HepG2 (cell line): ENCODE results near the gene ADSS1. TPM values are rescaled to one million over a fixed set of nuclear protein-coding genes. Genes with fewer than 3 reads are reported as not detected.
A peak's percentile ranks its signal among the peaks of the same experiment; 100 is the strongest.

Experiments
- ATRX ChIP-seq: sonication (generic); formaldehyde crosslinking; IDR thresholded peaks from 2 replicates; pipeline ENCODE4 v1.4.0; 2020; ENCODE audit warnings: missing genetic modification reagents, borderline replicate concordance
- CC2D1A ChIP-seq: sonication (generic); formaldehyde crosslinking; IDR thresholded peaks from 2 replicates; pipeline ENCODE4 v1.8.1; 2023; ENCODE audit warnings: mild to moderate bottlenecking, missing genetic modification reagents
- CREB1 ChIP-seq, 2 experiments: fragments of 450-650 bp in 1 of 2; IDR thresholded peaks; 2 replicates each; pipeline ENCODE4 v1.6.1; 2016 to 2017; ENCODE audit warnings: control low read depth in 1 of 2, mild to moderate bottlenecking in 1 of 2, missing compliant biosample characterization in 1 of 2, missing genetic modification characterization in 1 of 2
- HOXA7 ChIP-seq: sonication (generic); formaldehyde crosslinking; IDR thresholded peaks from 2 replicates; pipeline ENCODE4 v1.8.1; 2022; ENCODE audit warnings: mild to moderate bottlenecking, missing genetic modification reagents, moderate library complexity
- KLF13 ChIP-seq: sonication (generic); formaldehyde crosslinking; IDR thresholded peaks from 2 replicates; pipeline ENCODE4 v1.4.0; 2020; ENCODE audit warnings: mild to moderate bottlenecking, missing genetic modification reagents
- MTF2 ChIP-seq: sonication (generic); formaldehyde crosslinking; IDR thresholded peaks from 2 replicates; pipeline ENCODE4 v1.5.0; 2020; ENCODE audit warnings: missing genetic modification reagents, borderline replicate concordance
- MYC ChIP-seq: sonication (generic); formaldehyde crosslinking; IDR thresholded peaks from 2 replicates; pipeline ENCODE4 v1.9.0; 2021; ENCODE audit warnings: missing genetic modification reagents, borderline replicate concordance
- RFX3 ChIP-seq: IDR thresholded peaks from 2 replicates; pipeline ENCODE4 v1.6.1; 2016; ENCODE audit warnings: missing biosample characterization, missing genetic modification reagents
- SNRNP70 ChIP-seq: fragments of 200-400 bp; formaldehyde crosslinking; IDR thresholded peaks from 2 replicates; pipeline ENCODE4 v1.6.1; 2017; ENCODE audit warnings: mild to moderate bottlenecking, low read depth, low read length, moderate library complexity
- SOX13 ChIP-seq, 3 experiments: fragments of 450-650 bp in 1 of 3; sonication (generic) in 1 of 3; formaldehyde crosslinking in 1 of 3; IDR thresholded peaks in 2 of 3; conservative IDR thresholded peaks in 1 of 3; 2 replicates each; pipeline versions ENCODE4 v1.5.0 to v1.6.1; 2016 to 2020; ENCODE audit warnings: antibody characterized with exemption in 1 of 3, mild to moderate bottlenecking in 1 of 3, missing compliant biosample characterization in 1 of 3, missing genetic modification reagents in 1 of 3, moderate library complexity in 1 of 3
- SRSF4 ChIP-seq: fragments of 200-400 bp; formaldehyde crosslinking; IDR thresholded peaks from one replicate; pipeline ENCODE4 v1.6.1; 2018; ENCODE audit warnings: mild to moderate bottlenecking, low read depth, low read length, moderate library complexity; ENCODE audit not compliant: poor library complexity, severe bottlenecking
- ZFP37 ChIP-seq: sonication (generic); formaldehyde crosslinking; IDR thresholded peaks from 2 replicates; pipeline ENCODE4 v1.4.0; 2020; ENCODE audit warnings: missing genetic modification reagents, borderline replicate concordance
- ZKSCAN5 ChIP-seq: sonication (generic); formaldehyde crosslinking; IDR thresholded peaks from 2 replicates; pipeline ENCODE4 v1.5.1; 2020; ENCODE audit warnings: mild to moderate bottlenecking, missing genetic modification reagents
- ZMYM2 ChIP-seq: sonication (generic); formaldehyde crosslinking; IDR thresholded peaks from 2 replicates; pipeline ENCODE4 v1.8.0; 2022; ENCODE audit warnings: mild to moderate bottlenecking, missing genetic modification reagents
- ZNF251 ChIP-seq: sonication (generic); formaldehyde crosslinking; IDR thresholded peaks from 2 replicates; pipeline ENCODE4 v1.9.0; 2021; ENCODE audit warnings: mild to moderate bottlenecking, missing genetic modification reagents
- ZNF44 ChIP-seq: sonication (generic); formaldehyde crosslinking; IDR thresholded peaks from 2 replicates; pipeline ENCODE4 v1.5.1; 2020; ENCODE audit warnings: mild to moderate bottlenecking, missing genetic modification reagents
- ZNF557 ChIP-seq: sonication (generic); formaldehyde crosslinking; IDR thresholded peaks from 2 replicates; pipeline ENCODE4 v1.4.0; 2020; ENCODE audit warnings: missing genetic modification reagents
- ZNF572 ChIP-seq: sonication (generic); formaldehyde crosslinking; IDR thresholded peaks from 2 replicates; pipeline ENCODE4 v1.5.1; 2020; ENCODE audit warnings: mild to moderate bottlenecking, missing genetic modification reagents
- ZNF883 ChIP-seq: sonication (generic); formaldehyde crosslinking; IDR thresholded peaks from 2 replicates; pipeline ENCODE4 v1.5.1; 2020; ENCODE audit warnings: mild to moderate bottlenecking, missing genetic modification reagents; ENCODE audit errors: not compliant biosample characterization
- ZSCAN21 ChIP-seq: sonication (generic); formaldehyde crosslinking; IDR thresholded peaks from 2 replicates; pipeline ENCODE4 v1.8.0; 2022; ENCODE audit warnings: mild to moderate bottlenecking, missing genetic modification reagents, moderate library complexity, borderline replicate concordance
- polyA plus RNA-seq, 8 experiments: library from polyadenylated mRNA; depleted of rRNA in 3 of 8; stranded (reverse) in 7 of 8; unstranded in 1 of 8; fragments of >200 nt; fragmentation: Illumina TruSeq in 4 of 8; extraction: Trizol in 4 of 8; gene quantifications; 2 replicates each; pipeline versions ENCODE4 v1.2.1 to v1.2.3, GENCODE V29; 2011 to 2016; ENCODE audit warnings: low read depth in 4 of 8, missing spikeins in 1 of 8, mixed read lengths in 1 of 8; ENCODE audit not compliant: insufficient read depth in 1 of 8
- total RNA-seq, 5 experiments: library from RNA; depleted of rRNA; stranded (reverse); fragments of >200 nt; fragmentation: Illumina TruSeq; extraction: Trizol; gene quantifications; 2 replicates each; pipeline ENCODE4 v1.2.3, GENCODE V29; 2016; ENCODE audit warnings: low read depth in 1 of 5
- TF ChIP-seq, protein P1 (sequence below): sonication (generic); formaldehyde crosslinking; IDR thresholded peaks from 2 replicates; pipeline ENCODE4 v1.4.0; 2020; ENCODE audit warnings: missing genetic modification reagents
- TF ChIP-seq, protein P2 (sequence below): sonication (generic); formaldehyde crosslinking; IDR thresholded peaks from 2 replicates; pipeline ENCODE4 v1.4.0; 2020; ENCODE audit warnings: missing genetic modification reagents, borderline replicate concordance
- TF ChIP-seq, protein P3 (sequence below): sonication (generic); formaldehyde crosslinking; IDR thresholded peaks from 2 replicates; pipeline ENCODE4 v1.4.0; 2020; ENCODE audit warnings: missing genetic modification reagents
- TF ChIP-seq, protein P4 (sequence below): sonication (generic); formaldehyde crosslinking; IDR thresholded peaks from 2 replicates; pipeline ENCODE4 v1.4.0; 2020; ENCODE audit warnings: missing genetic modification reagents

The ADSS1 gene
- total and polyA plus RNA-seq, 2 of the 13 experiments (the other 11 are each of a cell fraction or from before 2014, with no cell fraction given): 1.0 to 36.7 TPM

DNA sequence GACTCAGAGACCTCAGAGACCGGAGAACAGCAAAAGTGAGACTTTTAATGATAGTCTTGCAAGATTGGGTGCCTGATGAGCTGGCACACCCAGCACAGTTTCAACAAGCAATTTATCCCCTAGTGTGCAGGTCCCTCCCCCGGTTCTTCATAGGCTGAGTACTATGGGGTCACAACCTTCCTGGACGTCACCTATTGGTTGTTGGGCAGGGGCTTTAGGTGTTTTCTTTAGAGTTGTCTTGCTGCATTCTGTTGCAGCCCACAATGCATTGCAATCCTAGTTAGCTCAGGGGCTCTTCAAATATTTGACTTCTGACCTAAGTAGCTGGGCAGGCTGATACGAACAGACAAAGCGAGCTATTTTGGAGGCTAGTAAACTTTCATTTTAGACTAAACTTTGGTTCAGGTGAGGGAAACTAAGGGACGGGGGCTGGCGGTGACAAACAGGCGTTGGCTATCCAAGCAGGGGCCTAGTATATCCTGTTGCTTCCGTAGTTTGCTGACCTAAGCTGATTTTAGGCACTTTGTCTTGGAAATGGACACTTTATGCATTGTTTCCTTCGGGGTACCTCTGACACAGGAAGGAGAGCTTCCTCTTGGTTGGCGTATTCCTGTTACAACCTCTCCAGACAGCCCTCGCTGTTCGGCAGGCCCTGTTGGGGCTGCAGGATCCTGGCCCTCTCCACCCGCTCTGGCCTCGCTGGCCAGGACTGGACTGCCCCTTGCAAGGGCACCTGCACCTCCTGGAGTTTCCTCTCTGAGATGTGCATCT, 43.0 kb downstream of the ADSS1 start (continued):
- TF ChIP-seq, protein P1, sequence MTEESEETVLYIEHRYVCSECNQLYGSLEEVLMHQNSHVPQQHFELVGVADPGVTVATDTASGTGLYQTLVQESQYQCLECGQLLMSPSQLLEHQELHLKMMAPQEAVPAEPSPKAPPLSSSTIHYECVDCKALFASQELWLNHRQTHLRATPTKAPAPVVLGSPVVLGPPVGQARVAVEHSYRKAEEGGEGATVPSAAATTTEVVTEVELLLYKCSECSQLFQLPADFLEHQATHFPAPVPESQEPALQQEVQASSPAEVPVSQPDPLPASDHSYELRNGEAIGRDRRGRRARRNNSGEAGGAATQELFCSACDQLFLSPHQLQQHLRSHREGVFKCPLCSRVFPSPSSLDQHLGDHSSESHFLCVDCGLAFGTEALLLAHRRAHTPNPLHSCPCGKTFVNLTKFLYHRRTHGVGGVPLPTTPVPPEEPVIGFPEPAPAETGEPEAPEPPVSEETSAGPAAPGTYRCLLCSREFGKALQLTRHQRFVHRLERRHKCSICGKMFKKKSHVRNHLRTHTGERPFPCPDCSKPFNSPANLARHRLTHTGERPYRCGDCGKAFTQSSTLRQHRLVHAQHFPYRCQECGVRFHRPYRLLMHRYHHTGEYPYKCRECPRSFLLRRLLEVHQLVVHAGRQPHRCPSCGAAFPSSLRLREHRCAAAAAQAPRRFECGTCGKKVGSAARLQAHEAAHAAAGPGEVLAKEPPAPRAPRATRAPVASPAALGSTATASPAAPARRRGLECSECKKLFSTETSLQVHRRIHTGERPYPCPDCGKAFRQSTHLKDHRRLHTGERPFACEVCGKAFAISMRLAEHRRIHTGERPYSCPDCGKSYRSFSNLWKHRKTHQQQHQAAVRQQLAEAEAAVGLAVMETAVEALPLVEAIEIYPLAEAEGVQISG (CRISPR knock-in tag): peak; percentile 71
- TF ChIP-seq ZFP37 (CRISPR knock-in tag) (no peak), SOX13 (IDR thresholded peaks at IDR 0.05) (peak; percentile 58; the same call in 1 of the 2 replicates), SOX13 (CRISPR knock-in tag; conservative IDR thresholded peaks at IDR 0.05 in 1 of 2, IDR thresholded peaks at IDR 0.05 in 1 of 2) (peak in 1 of 2 experiments; percentile 60; a peak in 1 of 4 replicates), MTF2 (CRISPR knock-in tag) (no peak), CC2D1A (CRISPR knock-in tag) (no peak), ZMYM2 (no peak), ZNF251 (CRISPR knock-in tag) (no peak), KLF13 (CRISPR knock-in tag) (no peak), ZNF883 (CRISPR knock-in tag) (no peak), ZNF44 (CRISPR knock-in tag) (no peak), HOXA7 (no peak), MYC (no peak; the same call in 1 of the 2 replicates), ZNF572 (no peak; the same call in 1 of the 2 replicates), RFX3 (CRISPR knock-in tag) (no peak), SRSF4 (no peak), ZSCAN21 (CRISPR knock-in tag) (no peak), SNRNP70 (no peak), ZKSCAN5 (no peak), CREB1 (IDR thresholded peaks at IDR 0.05) (no peak; the same call in 1 of the 2 replicates), CREB1 (CRISPR knock-in tag; IDR thresholded peaks at IDR 0.05) (peak; percentile 78), ATRX (no peak), ZNF557 (CRISPR knock-in tag) (no peak)
- TF ChIP-seq, protein P2, sequence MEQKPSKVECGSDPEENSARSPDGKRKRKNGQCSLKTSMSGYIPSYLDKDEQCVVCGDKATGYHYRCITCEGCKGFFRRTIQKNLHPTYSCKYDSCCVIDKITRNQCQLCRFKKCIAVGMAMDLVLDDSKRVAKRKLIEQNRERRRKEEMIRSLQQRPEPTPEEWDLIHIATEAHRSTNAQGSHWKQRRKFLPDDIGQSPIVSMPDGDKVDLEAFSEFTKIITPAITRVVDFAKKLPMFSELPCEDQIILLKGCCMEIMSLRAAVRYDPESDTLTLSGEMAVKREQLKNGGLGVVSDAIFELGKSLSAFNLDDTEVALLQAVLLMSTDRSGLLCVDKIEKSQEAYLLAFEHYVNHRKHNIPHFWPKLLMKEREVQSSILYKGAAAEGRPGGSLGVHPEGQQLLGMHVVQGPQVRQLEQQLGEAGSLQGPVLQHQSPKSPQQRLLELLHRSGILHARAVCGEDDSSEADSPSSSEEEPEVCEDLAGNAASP (CRISPR knock-in tag): 0 out of 2 replicates have a peak, but pooled peaks have one; percentile 6
- TF ChIP-seq, protein P3, sequence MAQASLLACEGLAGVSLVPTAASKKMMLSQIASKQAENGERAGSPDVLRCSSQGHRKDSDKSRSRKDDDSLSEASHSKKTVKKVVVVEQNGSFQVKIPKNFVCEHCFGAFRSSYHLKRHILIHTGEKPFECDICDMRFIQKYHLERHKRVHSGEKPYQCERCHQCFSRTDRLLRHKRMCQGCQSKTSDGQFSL (CRISPR knock-in tag): no peak
- TF ChIP-seq, protein P4, sequence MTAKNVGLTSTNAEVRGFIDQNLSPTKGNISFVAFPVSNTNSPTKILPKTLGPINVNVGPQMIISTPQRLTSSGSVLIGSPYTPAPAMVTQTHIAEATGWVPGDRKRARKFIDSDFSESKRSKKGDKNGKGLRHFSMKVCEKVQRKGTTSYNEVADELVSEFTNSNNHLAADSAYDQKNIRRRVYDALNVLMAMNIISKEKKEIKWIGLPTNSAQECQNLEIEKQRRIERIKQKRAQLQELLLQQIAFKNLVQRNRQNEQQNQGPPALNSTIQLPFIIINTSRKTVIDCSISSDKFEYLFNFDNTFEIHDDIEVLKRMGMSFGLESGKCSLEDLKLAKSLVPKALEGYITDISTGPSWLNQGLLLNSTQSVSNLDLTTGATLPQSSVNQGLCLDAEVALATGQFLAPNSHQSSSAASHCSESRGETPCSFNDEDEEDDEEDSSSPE (CRISPR knock-in tag): 0 out of 2 replicates have a peak, but pooled peaks have one; percentile 21
